NOMO-1 treated with dmso at 0.1 percent for 144 hours (cell line): ENCODE measurements around the gene ART1.

ENCODE experiments used
- DNase-seq: peaks from one replicate; lab custom pipeline; 2025; ENCODE audit not compliant: unreplicated experiment; lab: John Stamatoyannopoulos, UW

ART1 gene

DNA sequence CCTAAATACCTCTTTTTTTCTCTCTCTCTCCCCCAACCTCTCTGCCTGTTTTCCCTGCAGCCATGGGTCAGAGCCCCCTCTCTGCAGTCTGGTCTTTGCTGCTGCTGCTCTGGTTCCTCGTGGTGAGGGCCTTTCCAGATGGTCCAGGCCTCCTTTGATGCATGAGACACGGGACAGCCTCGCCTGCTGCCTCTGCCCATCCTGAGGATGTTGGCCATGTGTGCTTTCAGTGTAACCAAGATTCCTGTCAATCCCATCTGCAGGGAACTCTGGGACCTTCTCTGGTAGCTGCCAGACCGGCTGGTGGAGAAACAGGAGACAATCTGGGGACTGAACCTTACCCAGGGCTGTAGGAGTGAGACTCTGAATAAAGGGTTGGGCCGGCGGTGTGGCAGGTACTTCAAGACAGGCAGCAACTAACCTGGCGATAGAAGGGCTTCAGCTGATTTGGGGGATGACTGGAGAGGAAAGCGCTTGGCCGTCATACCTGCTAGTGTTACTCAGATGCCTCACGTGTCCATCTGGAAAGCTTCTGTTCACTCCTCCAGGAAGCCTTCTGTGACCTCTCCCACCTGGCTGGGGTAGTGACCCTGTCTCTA is 19.2 kb downstream of the ART1 start:
- no peak for DNase-seq

GRCh38 chr11:3665336-3666022 is 20.6 kb downstream of the ART1 start:
- DNase-seq: peak; percentile 9

- DNase-seq: no peak
Measured at GRCh38 chr11:3666023-3666530, 21.1 kb downstream of the ART1 start.

DNA sequence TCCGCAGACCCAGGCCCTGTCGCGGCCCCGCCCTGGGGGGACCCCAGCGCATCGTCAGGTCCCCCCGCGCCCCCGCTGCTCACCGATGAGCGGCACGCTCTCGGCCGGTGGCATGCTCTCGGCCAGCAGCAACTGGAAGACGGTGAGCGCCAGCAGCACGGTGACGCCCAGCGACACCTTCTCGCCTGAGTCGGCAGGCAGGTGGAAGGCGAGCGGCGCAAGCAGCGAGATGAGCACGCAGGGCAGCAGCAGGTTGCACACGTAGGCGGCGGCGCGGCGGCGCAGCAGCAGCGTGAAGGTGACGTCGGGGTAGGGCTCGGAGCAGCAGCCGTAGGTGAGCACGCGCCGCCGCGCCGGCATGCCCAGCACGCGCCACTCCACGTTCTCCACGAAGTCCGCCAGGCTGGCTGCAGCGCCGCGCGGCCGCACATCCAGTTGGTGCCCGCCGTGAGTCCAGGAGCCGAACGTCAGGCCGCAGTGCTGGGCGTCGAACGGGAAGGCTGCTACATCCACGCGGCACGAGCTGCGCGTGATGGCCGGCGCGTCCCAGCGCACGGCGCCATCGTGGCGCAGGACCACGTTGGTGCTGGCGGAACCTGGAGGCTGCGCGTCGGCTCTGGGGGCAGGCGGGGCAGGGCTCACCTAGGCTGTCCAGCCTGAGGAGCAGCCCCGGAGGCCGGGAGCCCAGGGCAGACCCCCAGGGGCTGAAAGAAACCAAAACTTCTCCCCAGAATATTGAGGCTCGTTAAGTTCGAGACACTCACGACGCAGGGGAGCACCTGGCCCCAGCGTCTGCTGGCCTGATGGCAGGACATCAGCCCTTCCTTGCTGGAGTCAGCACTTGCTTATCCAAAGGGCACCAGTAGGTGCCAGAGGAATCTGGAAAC is 22.5 kb downstream of the ART1 start:
- DNase-seq: no peak

DNA sequence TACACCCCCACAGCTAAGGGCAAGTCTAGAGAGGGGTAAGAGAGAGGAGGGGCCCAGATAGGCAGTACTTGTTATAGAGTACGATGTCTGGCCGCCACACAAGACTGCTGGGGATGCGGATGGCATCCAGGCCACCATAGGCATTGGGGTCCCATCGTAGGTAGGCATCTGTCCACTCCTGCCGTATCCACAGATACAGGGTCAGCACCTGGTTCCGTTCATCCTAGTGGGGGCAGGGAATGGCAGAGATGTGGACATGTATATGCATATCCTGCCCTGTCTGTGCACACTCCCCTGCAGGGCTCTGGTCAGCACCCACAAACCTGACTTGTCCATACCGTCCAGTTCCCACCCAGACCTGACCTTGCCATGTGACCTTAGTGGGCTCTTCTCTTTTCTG is 24.2 kb downstream of the ART1 start:
- no peak for DNase-seq

DNA sequence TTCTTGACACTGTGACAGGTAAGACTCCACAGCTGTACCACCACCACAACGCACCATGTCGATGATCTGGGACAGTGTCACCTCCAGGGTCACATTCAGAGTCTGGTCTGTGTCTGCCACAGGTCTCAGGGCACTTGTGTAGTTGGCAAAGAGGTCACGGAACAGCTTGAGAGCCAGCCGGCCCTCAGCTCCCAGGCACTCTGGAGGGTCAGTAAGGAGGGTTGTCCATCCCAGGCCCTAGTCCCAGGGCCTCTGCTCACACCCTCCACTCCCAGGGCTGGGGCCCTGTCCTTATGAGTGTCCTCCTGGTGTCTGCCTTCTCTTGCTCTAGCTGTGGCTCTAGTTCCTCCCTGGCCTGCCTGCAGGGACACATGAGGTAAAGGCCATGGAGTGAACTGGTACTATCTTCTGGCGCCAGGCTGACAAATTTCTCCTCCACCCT is 24.8 kb downstream of the ART1 start:
- no peak for DNase-seq

- DNase-seq: no peak
Measured at GRCh38 chr11:3671334-3672254, 26.7 kb downstream of the ART1 start, which contains the start of gene CHRNA10. Gene CHRNA10 (minus strand): TSS chr11:3671384. CDS start chr11:3671312, 72 bp downstream.

GRCh38 chr11:3674189-3674588 is 29.3 kb downstream of the ART1 start:
- no peak for DNase-seq

DNA sequence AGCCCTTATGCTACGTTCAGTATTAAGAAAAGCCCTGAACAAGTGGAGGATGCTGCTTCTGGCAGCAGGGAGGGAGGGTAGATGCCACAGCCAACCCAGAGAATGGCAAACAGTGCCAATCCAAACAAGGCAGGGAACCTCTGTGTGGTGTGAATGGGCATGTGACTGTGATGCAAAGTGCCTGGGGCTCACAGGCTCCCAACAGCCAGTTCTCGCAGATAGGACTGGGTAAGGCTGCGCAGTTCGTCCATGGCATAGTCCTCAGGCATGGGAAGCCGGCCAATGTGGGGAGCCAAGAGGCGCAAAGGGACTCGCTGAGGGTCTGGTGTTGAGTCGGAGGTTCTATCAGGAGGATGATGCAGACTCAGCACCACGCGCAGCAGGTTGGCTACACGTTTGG is 31.0 kb downstream of the ART1 start:
- DNase-seq: no peak

DNA sequence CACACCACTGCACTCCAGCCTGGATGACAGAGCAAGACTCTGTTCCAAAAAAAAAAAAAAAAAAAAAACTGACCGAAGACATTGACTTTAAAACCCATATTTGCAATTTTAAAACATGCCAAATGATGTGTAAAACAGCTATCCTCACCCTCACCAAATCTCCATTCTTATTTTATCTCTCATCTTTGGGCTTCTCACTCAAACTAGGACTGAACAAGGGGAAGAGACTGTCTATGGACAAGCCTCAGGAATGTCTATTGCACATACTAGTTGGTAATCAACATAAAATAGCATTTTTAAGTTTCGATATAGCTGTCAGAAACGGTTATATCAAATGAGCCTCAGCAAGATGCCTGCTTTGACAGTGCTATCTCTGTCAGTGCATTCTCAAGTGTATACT is 34.1 kb downstream of the ART1 start:
- no peak for DNase-seq

- no peak for DNase-seq
Measured at GRCh38 chr11:3683039-3683438, 38.1 kb downstream of the ART1 start.

GRCh38 chr11:3684129-3684818 is 39.3 kb downstream of the ART1 start:
- DNase-seq: no peak

DNA sequence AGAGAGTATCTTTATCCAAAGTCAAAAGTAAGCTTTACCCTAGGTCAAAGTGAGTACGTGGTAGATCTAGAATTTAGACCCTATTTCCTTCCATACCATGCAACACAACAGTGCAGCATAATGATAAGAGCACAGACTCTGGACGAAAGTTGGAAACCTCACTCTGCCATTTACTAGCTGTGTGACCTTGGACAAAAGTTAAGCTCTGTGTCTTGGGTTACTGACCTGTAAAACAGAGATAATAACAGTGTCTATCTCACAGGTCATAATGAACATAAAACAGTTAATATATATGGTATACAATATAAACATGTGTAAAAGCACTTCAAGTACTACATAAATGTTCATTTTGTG is 39.9 kb downstream of the ART1 start:
- no peak for DNase-seq

DNA sequence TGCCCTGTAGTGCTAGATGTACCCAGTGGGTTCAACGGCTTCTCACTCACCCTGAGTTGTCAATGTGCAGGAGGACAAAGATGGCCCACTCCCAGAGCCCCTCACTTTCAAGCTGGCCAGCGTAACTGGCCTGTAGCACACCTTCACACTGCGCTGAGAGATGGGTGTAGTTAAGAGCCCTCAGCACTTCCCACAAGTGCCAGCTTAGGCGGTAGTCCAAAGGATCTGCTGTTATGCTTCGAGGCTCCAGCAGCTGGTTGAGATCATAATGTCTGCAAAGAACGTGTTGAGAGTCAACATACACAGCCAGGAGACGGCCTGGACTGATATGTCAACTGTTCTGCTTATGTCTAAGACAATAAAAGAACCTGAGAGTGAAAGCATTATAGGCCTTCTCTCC is 41.0 kb downstream of the ART1 start:
- DNase-seq: no peak

GRCh38 chr11:3686751-3687150 is 41.8 kb downstream of the ART1 start:
- no peak for DNase-seq

DNA sequence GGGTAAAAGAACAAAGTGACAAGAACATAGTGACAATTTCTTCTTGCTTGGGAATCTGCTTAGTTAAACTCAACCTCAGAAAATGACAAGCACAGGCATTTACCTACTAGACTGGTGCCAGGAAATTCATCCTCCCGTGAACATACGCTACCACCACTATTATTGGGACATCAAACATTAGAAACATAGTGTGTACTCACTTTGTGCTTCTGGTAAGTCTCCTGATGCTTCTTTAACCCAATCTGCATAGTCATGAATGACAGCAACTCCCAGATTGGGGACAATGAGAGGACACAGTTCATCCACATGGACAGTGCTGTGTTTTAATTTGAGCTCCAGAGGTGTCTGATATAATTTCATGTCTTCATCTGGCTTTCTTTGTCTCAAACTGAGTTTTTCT is 55.5 kb downstream of the ART1 start:
- no peak for DNase-seq

- no peak for DNase-seq
Measured at GRCh38 chr11:3700910-3701309, 56.0 kb downstream of the ART1 start.

- DNase-seq: no peak
Measured at GRCh38 chr11:3703383-3703782, 58.5 kb downstream of the ART1 start.

- no peak for DNase-seq
Measured at GRCh38 chr11:3707176-3707575, 62.2 kb downstream of the ART1 start.

- no peak for DNase-seq
Measured at GRCh38 chr11:3709977-3710376, 65.0 kb downstream of the ART1 start.
